Stimulated activated CD4-positive, alpha-beta T cell treated with anti-CD3 and anti-CD28 coated beads, TNF-alpha, amount 100 ng/mL, for 4 hours (primary cell): ENCODE data around the gene ZCCHC4.
"Not testable (repeated sequence)": the region's sequence is repeated elsewhere in the genome, so short reads cannot be mapped to it uniquely, and the experiment has no call there.

ENCODE experiments used
- DNase-seq, 3 experiments: peaks; one replicate each; pipeline ENCODE4 v3.0.0-alpha.2; 2020; ENCODE audit warnings: low read depth in 3 of 3

The ZCCHC4 gene

GRCh38 chr4:25320773-25321172 lies 8.2 kb downstream of the ZCCHC4 start:
- no peak for DNase-seq

DNA sequence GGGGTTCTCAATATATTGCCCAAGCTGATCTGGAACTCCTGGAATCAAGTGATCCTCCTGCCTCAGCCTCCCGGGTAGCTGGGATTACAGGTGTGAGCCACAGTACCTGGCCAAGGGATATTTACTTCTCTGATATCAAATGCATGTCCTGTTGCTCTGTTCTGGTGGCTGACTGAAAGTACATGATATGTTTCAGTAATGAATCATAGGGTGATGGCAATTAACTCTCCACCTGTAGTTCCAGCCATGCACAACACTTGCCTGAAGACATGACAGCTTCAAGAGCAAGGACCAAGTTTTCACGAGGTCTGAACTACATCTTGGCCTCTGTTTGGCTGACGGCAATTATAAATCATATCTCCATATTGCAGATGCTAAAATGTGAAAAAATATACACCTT lies 9.1 kb downstream of the ZCCHC4 start:
- DNase-seq, result no peak

- DNase-seq, result not testable (repeated sequence)
Observed at GRCh38 chr4:25328463-25328862, 15.9 kb downstream of the ZCCHC4 start.

DNA sequence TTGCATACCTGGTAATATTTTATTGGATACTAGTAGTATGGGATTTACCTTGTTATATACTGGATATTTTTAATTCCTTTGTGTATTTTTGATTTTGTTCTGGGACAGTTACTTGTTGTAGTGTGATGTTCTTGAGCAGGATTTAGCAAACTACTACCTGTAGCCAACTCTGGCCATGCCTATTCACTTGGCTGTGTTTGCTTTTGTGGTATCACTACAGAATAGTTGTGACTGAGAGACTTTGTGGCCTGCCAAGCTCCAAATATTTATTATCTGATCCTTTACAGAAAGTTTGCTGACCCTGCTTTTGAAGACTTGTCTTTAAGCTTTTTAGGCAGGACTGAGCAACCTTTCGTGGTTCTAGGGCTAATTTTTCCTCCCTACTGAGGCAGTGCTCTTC lies 17.8 kb downstream of the ZCCHC4 start:
- no peak for DNase-seq

- no peak for DNase-seq
Observed at GRCh38 chr4:25330905-25331808, 18.6 kb downstream of the ZCCHC4 start.

GRCh38 chr4:25343671-25344070 lies 31.1 kb downstream of the ZCCHC4 start:
- DNase-seq, result no peak

DNA sequence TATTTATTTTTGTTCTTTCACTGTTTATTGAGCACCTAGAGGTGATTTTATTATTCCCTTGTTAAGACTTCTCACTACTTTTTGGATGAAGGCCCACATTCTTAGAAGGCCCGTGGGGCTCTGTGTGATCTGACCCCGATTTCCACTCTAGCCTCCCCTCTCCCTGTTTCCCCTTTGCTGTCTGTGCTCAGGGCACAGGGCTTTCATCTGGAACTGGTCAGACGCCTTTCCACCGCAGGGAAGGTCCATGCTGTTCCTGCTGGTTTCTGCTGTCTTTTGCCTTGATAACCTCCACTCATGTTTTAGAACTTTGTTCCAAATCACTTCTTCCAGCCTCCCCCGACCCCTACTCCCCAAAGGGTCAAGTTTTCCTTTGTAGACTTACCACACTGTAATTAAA lies 33.2 kb downstream of the ZCCHC4 start:
- no peak for DNase-seq

GRCh38 chr4:25346913-25347312 lies 34.3 kb downstream of the ZCCHC4 start:
- DNase-seq, result no peak

DNA sequence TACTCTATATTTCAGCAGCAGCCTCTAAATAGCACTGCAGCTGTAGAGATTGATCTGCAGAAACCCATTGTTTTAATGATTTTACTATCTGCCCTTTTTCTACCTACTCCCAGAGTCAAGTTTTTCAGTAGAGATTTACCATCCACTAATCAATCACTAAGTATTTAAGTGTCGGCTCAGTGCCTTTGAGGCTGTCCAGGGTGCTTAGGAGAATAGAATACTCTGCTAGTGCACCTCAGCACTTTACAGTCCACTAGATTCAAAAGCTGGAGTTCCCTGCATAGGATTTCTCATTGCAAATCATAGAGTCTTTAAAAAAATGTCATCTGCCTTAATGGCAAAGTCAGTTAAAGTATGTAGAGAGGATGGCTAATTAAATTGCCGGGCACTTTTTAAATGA lies 34.9 kb downstream of the ZCCHC4 start:
- no peak for DNase-seq

DNA sequence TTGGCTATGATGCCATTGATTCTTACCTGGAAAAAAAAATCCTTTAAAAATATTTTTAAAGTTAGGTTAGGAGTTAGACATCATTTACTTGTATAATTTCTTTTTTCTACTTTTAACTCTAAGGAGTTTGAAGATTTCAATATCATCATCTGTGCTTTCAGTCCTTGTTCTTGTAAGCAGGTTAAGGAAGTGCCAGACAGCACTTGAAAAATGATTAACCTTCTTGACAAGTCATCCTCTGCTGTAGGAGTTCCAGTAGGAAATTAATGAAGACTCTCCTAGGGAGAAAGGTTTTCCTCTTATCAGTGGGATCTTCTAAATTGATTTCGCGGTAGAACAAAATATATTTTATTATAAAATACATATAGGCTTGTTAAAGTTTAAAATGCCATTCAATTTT lies 35.4 kb downstream of the ZCCHC4 start:
- no peak for DNase-seq

- DNase-seq, result no peak
Observed at GRCh38 chr4:25350561-25350960, 38.0 kb downstream of the ZCCHC4 start.

GRCh38 chr4:25351777-25352416 lies 39.3 kb downstream of the ZCCHC4 start:
- no peak for DNase-seq

DNA sequence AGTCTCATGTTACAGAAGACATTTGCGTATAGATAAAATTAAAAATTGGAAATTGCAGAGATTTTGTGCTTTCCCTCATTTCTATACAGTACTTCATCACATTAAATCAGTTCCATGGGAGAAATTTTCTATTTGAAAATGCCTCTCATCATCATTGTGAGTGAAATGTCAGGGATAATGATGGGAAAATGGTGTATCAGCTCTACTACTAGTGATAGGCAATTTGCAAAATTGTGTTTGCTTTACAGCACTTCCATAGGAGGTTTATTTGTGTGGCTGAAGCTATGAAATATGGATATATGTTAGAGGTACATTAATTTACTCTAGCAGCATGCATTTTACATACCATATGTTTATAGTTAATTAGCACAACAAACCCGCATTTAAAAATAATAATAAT lies 43.5 kb downstream of the ZCCHC4 start:
- DNase-seq, result no peak

DNA sequence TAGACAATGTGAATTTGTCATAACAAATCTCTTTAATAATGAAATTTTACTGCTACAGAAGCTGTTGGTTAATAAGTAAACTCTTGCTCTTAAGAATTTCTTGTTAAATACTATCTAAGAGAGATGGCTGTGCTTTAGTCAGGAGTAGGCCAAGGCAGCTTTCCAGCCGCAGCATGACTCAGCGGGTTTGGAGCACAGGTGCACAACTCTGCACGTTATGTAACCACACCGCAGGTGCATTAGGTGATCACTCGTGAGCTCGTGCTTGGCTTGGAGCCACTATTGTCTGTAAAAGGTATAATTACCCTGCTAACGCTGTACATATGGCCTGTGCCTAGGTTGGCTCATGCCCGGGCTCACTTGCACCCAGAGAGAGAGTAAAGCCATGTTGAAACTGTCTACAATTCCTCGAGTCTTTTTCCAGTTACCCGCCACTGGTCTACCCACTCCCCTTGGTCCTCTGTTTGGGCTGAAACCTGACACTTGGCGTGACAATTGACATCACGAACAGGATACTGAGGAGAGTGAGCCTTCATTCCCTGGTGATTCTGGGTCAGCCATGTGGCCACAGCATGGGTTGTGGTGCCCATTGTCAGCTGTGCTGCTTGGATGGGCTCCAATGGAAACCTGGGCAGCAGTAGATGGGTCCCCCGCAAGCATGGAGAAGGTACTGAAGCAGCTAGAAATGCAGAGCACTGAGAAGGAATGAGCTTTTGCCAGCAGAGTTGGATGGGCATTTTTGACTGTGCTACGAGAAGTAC lies 46.1 kb downstream of the ZCCHC4 start:
- no peak for DNase-seq

DNA sequence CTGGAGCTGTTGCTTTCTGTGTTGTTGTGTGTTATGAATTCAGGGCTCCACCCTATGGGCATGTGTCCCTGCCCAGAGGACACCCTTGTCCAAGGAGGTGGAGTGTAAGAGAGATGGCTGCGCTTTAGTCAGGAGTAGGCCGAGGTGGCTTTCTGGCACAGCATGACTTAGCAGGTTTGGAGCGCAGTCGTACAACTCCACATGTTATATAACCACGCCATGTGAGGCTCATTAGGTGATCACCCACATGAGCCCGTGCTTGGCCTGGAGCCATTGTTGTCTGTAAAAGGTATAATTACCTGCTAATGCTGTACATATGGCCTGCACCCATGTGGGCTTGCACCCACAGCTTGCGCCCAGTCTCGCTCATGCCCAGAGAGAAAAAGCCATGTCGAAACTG lies 48.7 kb downstream of the ZCCHC4 start:
- no peak for DNase-seq

GRCh38 chr4:25367004-25367621 lies 54.5 kb downstream of the ZCCHC4 start:
- DNase-seq, result no peak

GRCh38 chr4:25367877-25368276 lies 55.3 kb downstream of the ZCCHC4 start:
- DNase-seq, result no peak

DNA sequence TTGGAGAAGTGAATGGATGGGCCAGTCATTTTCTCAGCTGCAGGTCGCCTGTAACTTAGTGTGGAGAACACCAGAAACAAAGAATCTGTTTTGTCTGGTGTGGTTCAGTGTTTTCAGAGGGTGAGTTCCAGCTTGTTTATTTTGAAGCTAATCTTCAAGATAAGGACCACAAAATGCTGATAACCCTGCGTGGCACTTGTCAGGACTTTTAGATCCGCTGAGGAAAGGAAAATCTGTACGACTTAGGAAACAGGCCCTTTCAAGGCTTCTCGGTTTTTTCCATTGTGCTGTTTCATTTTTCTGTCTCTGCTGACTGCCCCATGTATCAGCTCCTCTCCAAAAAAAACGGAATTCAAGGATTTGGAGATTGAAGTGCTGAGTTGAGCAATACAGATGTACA lies 55.7 kb downstream of the ZCCHC4 start:
- no peak for DNase-seq

- no peak for DNase-seq
Observed at GRCh38 chr4:25370242-25370641, 57.7 kb downstream of the ZCCHC4 start.

- DNase-seq, result not testable (repeated sequence)
Observed at GRCh38 chr4:25372549-25372948, 60.0 kb downstream of the ZCCHC4 start.

GRCh38 chr4:25376754-25377571 lies 64.4 kb downstream of the ZCCHC4 start, which contains the start of gene ANAPC4:
ANAPC4 (plus strand) TSS chr4:25377263; CDS start chr4:25377428, 165 bp downstream.
- DNase-seq, result peak; percentile 98 to 100 (median 98)
